Suprapubic skin (tissue), 3 donors: ENCODE data around the gene KDELR3.

ENCODE experiments used
- CTCF ChIP-seq, 2 donors: fragments of 200-600 bp in 1 of 2; fragments of 450-650 bp in 1 of 2; sonication (generic) in 1 of 2; IDR thresholded peaks; one replicate each; pipeline ENCODE4 v1.5.1; 2016 to 2019; ENCODE audit warnings: antibody characterized with exemption in 2 of 2, mild to moderate bottlenecking in 1 of 2, moderate library complexity in 1 of 2
- POLR2AphosphoS5 ChIP-seq, 3 donors: sonication (generic); formaldehyde crosslinking; IDR thresholded peaks; one replicate each; pipeline ENCODE4 v1.6.1; 2017; ENCODE audit warnings: antibody characterized with exemption in 3 of 3

DNA sequence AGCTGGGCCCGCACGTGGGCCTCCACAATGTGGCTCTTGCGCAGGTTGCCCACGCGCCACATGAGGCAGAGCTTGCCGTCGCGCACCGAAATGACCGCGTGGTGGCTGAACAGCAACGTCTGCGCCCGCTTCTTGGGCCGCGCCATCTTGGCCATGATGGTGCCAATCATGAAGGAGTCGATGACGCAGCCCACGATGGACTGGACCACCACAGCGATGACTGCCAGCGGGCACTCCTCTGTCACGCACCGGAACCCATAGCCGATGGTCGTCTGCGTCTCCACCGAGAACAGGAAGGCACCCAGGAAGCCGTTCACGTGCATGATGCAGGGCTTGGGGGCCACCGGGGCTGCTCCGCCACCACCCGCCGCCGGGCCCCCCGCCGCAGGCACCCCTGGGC lies 40.4 kb upstream of the KDELR3 start:
- TF ChIP-seq CTCF (IDR thresholded peaks at IDR 0.05): no peak
- no peak for TF ChIP-seq POLR2AphosphoS5 (IDR thresholded peaks at IDR 0.05)
